NB4 (cell line): ENCODE results near the gene NUTF2.

Experiments used
- DNase-seq: peaks from one replicate; pipeline ENCODE4 v3.0.0; 2010; ENCODE audit warnings: low read depth
- H3K4me3 ChIP-seq: one replicate; pipeline ENCODE4 v1.5.1; 2011; ENCODE audit warnings: mild to moderate bottlenecking, low read depth, low read length, moderate library complexity
- MAX ChIP-seq: IDR thresholded peaks from 2 replicates; pipeline ENCODE4 v1.6.1; 2011; ENCODE audit warnings: low read depth, low read length
- MYC ChIP-seq: IDR thresholded peaks from 2 replicates; pipeline ENCODE4 v1.6.1; 2011; ENCODE audit warnings: low read depth, low read length
- POLR2A ChIP-seq: IDR thresholded peaks from 2 replicates; pipeline ENCODE4 v1.6.1; 2011; ENCODE audit warnings: mild to moderate bottlenecking; ENCODE audit not compliant: insufficient read length; ENCODE audit errors: extremely low read depth
- TF ChIP-seq, protein P1 (sequence below): IDR thresholded peaks from one replicate; pipeline ENCODE4 v1.5.1; 2012; ENCODE audit warnings: low read depth, low read length

The NUTF2 gene

DNA sequence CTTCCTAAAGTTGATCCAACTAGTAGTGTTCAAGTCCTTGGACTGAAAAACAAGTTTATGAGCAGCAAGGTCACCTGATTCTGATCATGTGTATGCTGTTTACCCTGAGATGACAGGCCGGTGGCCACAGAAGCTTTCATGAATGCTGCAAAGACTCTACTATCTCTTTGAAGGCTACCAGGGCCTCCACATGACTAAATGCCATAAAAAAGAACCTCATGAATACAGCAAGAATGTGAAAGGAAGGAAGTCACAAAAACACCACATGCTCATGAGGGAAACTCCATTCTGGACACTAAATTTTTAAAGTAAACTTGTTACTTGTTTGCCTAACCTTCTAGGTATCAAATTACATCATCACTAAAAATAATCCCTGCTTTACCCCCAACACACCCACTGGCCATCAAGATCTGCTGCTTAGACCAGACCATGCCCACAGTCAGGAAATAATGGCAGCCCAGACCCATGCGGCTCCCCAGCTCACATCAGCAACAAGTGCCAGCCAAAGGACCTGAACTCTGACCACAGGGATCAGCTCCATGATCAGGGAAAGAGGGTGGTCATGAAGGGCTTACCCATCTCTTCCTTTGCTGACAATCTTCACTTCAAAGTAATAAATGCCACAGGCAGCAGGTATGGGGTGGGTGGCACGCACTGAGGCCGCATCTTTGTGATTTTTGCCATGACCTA lies 41.7 kb upstream of the NUTF2 start:
- H3K4me3 ChIP-seq: peak overlapping the region; percentile 98
- DNase-seq: no peak
- TF ChIP-seq POLR2A: no peak
- TF ChIP-seq, protein P1, sequence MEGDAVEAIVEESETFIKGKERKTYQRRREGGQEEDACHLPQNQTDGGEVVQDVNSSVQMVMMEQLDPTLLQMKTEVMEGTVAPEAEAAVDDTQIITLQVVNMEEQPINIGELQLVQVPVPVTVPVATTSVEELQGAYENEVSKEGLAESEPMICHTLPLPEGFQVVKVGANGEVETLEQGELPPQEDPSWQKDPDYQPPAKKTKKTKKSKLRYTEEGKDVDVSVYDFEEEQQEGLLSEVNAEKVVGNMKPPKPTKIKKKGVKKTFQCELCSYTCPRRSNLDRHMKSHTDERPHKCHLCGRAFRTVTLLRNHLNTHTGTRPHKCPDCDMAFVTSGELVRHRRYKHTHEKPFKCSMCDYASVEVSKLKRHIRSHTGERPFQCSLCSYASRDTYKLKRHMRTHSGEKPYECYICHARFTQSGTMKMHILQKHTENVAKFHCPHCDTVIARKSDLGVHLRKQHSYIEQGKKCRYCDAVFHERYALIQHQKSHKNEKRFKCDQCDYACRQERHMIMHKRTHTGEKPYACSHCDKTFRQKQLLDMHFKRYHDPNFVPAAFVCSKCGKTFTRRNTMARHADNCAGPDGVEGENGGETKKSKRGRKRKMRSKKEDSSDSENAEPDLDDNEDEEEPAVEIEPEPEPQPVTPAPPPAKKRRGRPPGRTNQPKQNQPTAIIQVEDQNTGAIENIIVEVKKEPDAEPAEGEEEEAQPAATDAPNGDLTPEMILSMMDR: no peak
- TF ChIP-seq MYC: no peak
- TF ChIP-seq MAX: no peak

- peak overlapping the region; percentile 98 for H3K4me3 ChIP-seq
- no peak for TF ChIP-seq MAX
- TF ChIP-seq, protein P1: no peak
- TF ChIP-seq POLR2A: no peak
- no peak for TF ChIP-seq MYC
- no peak for DNase-seq
Measured at GRCh38 chr16:67805718-67806427, 40.9 kb upstream of the NUTF2 start.

DNA sequence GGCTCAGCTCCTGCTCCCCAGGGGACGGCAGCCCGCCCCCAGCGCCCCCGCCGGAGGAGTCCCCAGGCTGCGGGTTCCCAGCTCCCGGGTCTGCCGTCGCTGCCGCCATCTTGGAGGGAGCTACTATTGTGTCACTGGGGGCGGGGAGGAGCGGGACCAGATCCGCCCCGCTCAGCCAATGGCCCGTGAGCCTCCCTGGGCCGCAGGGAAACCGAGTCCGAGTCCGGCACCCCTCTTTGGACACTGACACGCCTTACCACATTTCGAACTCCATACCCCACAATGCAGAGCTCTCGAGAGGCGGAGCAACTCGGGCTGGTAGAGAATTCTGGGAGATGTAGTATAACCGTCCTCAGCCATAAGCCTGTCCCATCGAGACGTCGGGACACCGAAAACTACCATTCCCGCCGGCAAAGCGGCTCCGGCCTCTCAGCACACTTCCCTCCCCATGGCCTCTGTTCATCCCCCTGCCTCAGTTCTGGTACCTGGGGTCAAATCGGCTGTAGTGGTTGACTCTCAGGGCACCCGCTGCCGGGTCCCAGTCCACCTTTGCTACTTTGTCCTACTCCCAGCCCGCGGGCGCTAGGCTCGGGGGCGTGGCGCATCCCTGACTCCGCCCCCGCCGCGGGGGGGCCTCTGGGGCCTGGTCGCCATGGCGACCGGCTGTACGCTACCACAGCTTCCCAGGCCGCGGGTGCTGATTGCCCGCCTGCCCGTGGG lies 40.1 kb upstream of the NUTF2 start, which contains the start of the genes RANBP10 and TSNAXIP1:
Gene RANBP10, minus strand, starts transcription at position 133 of the 720 bp plus-strand sequence. Its CDS starts 24 bp downstream, at position 109.
Gene TSNAXIP1, plus strand, starts transcription at position 462 of the 720 bp plus-strand sequence. CDS start 261 bp downstream, outside the sequence.
- peak; percentile 100 for DNase-seq
- TF ChIP-seq MYC (peak; percentile 91), MAX (no peak; the same call in 1 of the 2 replicates), POLR2A (peak; percentile 82)
- TF ChIP-seq, protein P1: no peak
- peak within 1 kb of the TSS; percentile 98 for H3K4me3 ChIP-seq

DNA sequence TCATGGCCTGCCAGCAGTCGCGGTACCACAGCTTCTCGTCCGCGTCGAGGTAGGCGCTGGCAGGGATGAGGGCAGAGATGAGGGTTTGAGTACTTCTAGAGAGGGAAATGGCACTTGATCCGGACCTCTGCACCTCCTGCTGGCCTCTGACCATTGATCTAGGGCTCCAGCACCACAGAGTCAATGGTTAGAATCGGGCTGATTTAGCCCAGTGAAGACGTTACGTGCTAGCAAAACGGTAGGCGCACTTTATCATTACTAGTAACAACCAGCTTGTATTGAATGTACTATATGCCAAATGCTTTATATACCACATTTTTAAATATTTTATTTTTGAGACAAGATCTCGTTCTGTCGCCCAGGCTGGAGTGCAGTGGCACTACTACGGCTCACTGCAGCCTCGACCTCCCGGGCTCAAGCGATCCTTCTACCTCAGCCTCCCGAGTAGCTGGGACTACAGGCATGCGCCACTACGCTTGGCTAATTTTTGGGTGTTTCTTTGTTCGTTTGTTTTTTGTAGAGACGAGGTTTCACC lies 39.5 kb upstream of the NUTF2 start:
- TF ChIP-seq POLR2A: no peak
- TF ChIP-seq MYC: no peak
- TF ChIP-seq, protein P1: no peak
- no peak for TF ChIP-seq MAX
- no peak for DNase-seq
- H3K4me3 ChIP-seq: peak overlapping the region; percentile 98

GRCh38 chr16:67811899-67812298 lies 34.8 kb upstream of the NUTF2 start:
- H3K4me3 ChIP-seq: no peak overlapping the region
- TF ChIP-seq POLR2A (no peak), MAX (no peak), MYC (no peak)
- TF ChIP-seq, protein P1: no peak
- DNase-seq: no peak
